ENCODE measurements around the gene EVI5. TPM values are rescaled to one million over a fixed set of nuclear protein-coding genes. Genes with fewer than 3 reads are reported as not detected.

EVI5 gene
- polyA plus RNA-seq, 3 donors, result 7.6 to 19.4 (median 14.3) TPM

- no peaks in the 10 kb centered on the region for H3K9me3 ChIP-seq (replicated peaks in 1 of 2; ENCODE audit: control insufficient read depth in 1 of 2, insufficient read depth in 1 of 2, low read length in 2 of 2)
- peaks cover 4 to 8% of the 10 kb centered on the region in 2 donors for H3K36me3 Mint-ChIP-seq
- peaks cover 40 to 48% of the 10 kb centered on the region in 2 donors for H3K4me1 ChIP-seq (ENCODE audit: control insufficient read depth in 1 of 2, insufficient read depth in 2 of 2, low read length in 2 of 2)
- H3K36me3 ChIP-seq (replicated peaks in 1 of 2; ENCODE audit: control insufficient read depth in 1 of 2, insufficient read depth in 2 of 2, low read length in 2 of 2), result no peaks in the 10 kb centered on the region
- H3K27ac ChIP-seq (ENCODE audit: low read depth in 1 of 2, low read length in 2 of 2), result no peak overlapping the region
- H3K4me1 Mint-ChIP-seq, result peaks cover 39% of the 10 kb centered on the region
- intact Hi-C loops (cut with micrococcal nuclease), result loop anchor here in 1 of 2 donors (10.0 kb wide), 1 partner anchor 179 kb away; no protein-coding TSS in a partner anchor
- H3K27me3 Mint-ChIP-seq (ENCODE audit: low read depth in 3 of 3), result peaks cover 27 to 41% (median 32%) of the 10 kb centered on the region in 3 donors
- H2AFZ ChIP-seq (ENCODE audit: insufficient read depth, low read depth, low read length, poor library complexity, severe bottlenecking), result peak overlapping the region; percentile 92
- peaks cover 55% of the 10 kb centered on the region for H3K79me2 ChIP-seq (ENCODE audit: insufficient read depth, low read length)
- peaks cover 0 to 31% of the 10 kb centered on the region in 2 donors for H3K27me3 ChIP-seq (ENCODE audit: control insufficient read depth in 2 of 2, insufficient read depth in 2 of 2, low read length in 2 of 2)
- peak overlapping the region; percentile 98 for H3K4me2 ChIP-seq (replicated peaks; ENCODE audit: extremely low read depth, low read length, poor library complexity, severe bottlenecking)
- no peaks in the 10 kb centered on the region for H4K20me1 ChIP-seq (ENCODE audit: insufficient read depth, low read length)
- peak overlapping the region in 4 of 7 donors; percentile 18 to 61 (median 55) for H3K27ac Mint-ChIP-seq
- H3K4me3 ChIP-seq (replicated peaks in 1 of 3; ENCODE audit: low read depth in 2 of 3, low read length in 3 of 3), result peak overlapping the region; percentile 62 to 94 (median 71)
- peaks cover 0 to 10% (median 4%) of the 10 kb centered on the region in 7 donors for H3K9me3 Mint-ChIP-seq
- peak in 1 of 3 donors; percentile 21 for DNase-seq
- TF ChIP-seq CTCF (IDR thresholded peaks at IDR 0.05), result no peak
- peak overlapping the region; percentile 65 for H3K9ac ChIP-seq (ENCODE audit: insufficient read depth, low read length, poor library complexity, severe bottlenecking)
- H3K4me3 Mint-ChIP-seq, result peak overlapping the region; percentile 95 to 98
- under 1% methylated on average over 43 of the region's 56 CpGs for WGBS (ENCODE audit: insufficient coverage)
Observed at GRCh38 chr1:92483610-92484471, 301.1 kb downstream of the EVI5 start.

- Histone ChIP-seq H3K4me2 (replicated peaks; ENCODE audit: extremely low read depth, low read length, poor library complexity, severe bottlenecking) (peak overlapping the region; percentile 98), H3K4me3 (replicated peaks in 1 of 3; ENCODE audit: low read depth in 2 of 3, low read length in 3 of 3) (peak overlapping the region; percentile 62 to 94 (median 71)), H3K9ac (ENCODE audit: insufficient read depth, low read length, poor library complexity, severe bottlenecking) (peak overlapping the region; percentile 65), H2AFZ (ENCODE audit: insufficient read depth, low read depth, low read length, poor library complexity, severe bottlenecking) (peak overlapping the region; percentile 92), H3K9me3 (replicated peaks in 1 of 2; ENCODE audit: control insufficient read depth in 1 of 2, insufficient read depth in 1 of 2, low read length in 2 of 2) (no peaks in the 10 kb centered on the region), H3K36me3 (replicated peaks in 1 of 2; ENCODE audit: control insufficient read depth in 1 of 2, insufficient read depth in 2 of 2, low read length in 2 of 2) (no peaks in the 10 kb centered on the region), H3K4me1 (ENCODE audit: control insufficient read depth in 1 of 2, insufficient read depth in 2 of 2, low read length in 2 of 2) (peaks cover 40 to 48% of the 10 kb centered on the region in 2 donors), H3K79me2 (ENCODE audit: insufficient read depth, low read length) (peaks cover 55% of the 10 kb centered on the region), H4K20me1 (ENCODE audit: insufficient read depth, low read length) (no peaks in the 10 kb centered on the region), H3K27ac (ENCODE audit: low read depth in 1 of 2, low read length in 2 of 2) (no peak overlapping the region), H3K27me3 (ENCODE audit: control insufficient read depth in 2 of 2, insufficient read depth in 2 of 2, low read length in 2 of 2) (peaks cover 0 to 31% of the 10 kb centered on the region in 2 donors)
- H3K4me3 Mint-ChIP-seq, result peak overlapping the region; percentile 95 to 98
- H3K27me3 Mint-ChIP-seq (ENCODE audit: low read depth in 3 of 3), result peaks cover 27 to 41% (median 31%) of the 10 kb centered on the region in 3 donors
- no peak for TF ChIP-seq CTCF (IDR thresholded peaks at IDR 0.05)
- peak in 2 of 3 donors; percentile 11 to 21 for DNase-seq
- intact Hi-C loops (cut with micrococcal nuclease), result loop anchor here in 1 of 2 donors (10.0 kb wide), 1 partner anchor 178 kb away; no protein-coding TSS in a partner anchor
- peaks cover 4 to 15% of the 10 kb centered on the region in 2 donors for H3K36me3 Mint-ChIP-seq
- WGBS (ENCODE audit: insufficient coverage), result under 1% methylated on average over 50 of the region's 62 CpGs
- peaks cover 38% of the 10 kb centered on the region for H3K4me1 Mint-ChIP-seq
- peaks cover 0 to 10% (median 4%) of the 10 kb centered on the region in 7 donors for H3K9me3 Mint-ChIP-seq
- peak overlapping the region in 2 of 7 donors; percentile 60 to 76 for H3K27ac Mint-ChIP-seq
Observed at GRCh38 chr1:92482665-92483609, 302.0 kb downstream of the EVI5 start.
